Cardiac septum (tissue), 1 donor: ENCODE measurements around the gene NOP10. TPM values are rescaled to one million over a fixed set of nuclear protein-coding genes. Genes with fewer than 3 reads are reported as not detected.

ENCODE experiments used
- microRNA-seq: library from miRNA; unstranded; fragments of <30 nt; microRNA quantifications from one replicate; pipeline ENCODE4 v1.2.0, GENCODE V29; 2020
- total RNA-seq: library from RNA; stranded (reverse); fragmentation: NEBNext Ultra II Directional; extraction: Animal tissue kit (Norgen Biotek cat#: 25700); gene quantifications from one replicate; pipeline ENCODE4 v1.2.1, GENCODE V29; 2021
- donor health status: DM: no; HTN: no; CAD: no.

Gene NOP10
- total RNA-seq, 1 donor from 2014 or later: 96.9 TPM

Small RNA genes within 50 kb of the gene (microRNA-seq; reads per million reads assigned to microRNA genes)
- gene MIR1233-1: not detected

Other genes with a start within 250 kb of the NOP10 start
- 55.6 TPM for gene EMC7, start 241.3 kb downstream of the NOP10 start, total RNA-seq
- gene PGBD4, start 241.1 kb downstream of the NOP10 start, total RNA-seq: 1.5 TPM
- gene KATNBL1, start 133.0 kb downstream of the NOP10 start, total RNA-seq: 23.3 TPM
- gene EMC4, start 118.1 kb downstream of the NOP10 start, total RNA-seq: 70.8 TPM
- 18.2 TPM for gene SLC12A6, start 5.4 kb downstream of the NOP10 start, total RNA-seq
- gene NUTM1, start 179 bp upstream of the NOP10 start, total RNA-seq: not detected
- gene LPCAT4, start 24.1 kb upstream of the NOP10 start, total RNA-seq: 34.3 TPM
- gene GOLGA8A, start 94.7 kb upstream of the NOP10 start, total RNA-seq: 26.7 TPM
- 36.9 TPM for gene GOLGA8B, start 240.5 kb upstream of the NOP10 start, total RNA-seq